H9 (cell line): ENCODE results near the gene TMEM108. TPM values are rescaled to one million over a fixed set of nuclear protein-coding genes. Genes with fewer than 3 reads are reported as not detected.

ENCODE experiments used
- DNase-seq: peaks from one replicate; pipeline ENCODE4 v3.0.0-alpha.2; 2017
- H2AFZ ChIP-seq: one replicate; pipeline ENCODE4 v1.6.1; 2013; ENCODE audit warnings: mild to moderate bottlenecking, low read length, control low read depth, moderate library complexity
- H2AK5ac ChIP-seq: 2 replicates; pipeline ENCODE4 v1.6.1; 2013; ENCODE audit warnings: low read length, control low read depth, mixed read lengths; ENCODE audit not compliant: insufficient read length
- H2BK120ac ChIP-seq: one replicate; pipeline ENCODE4 v1.6.1; 2013; ENCODE audit warnings: low read depth, mild to moderate bottlenecking, low read length, control low read depth, inconsistent platforms; ENCODE audit not compliant: poor library complexity, severe bottlenecking
- H2BK12ac ChIP-seq: 2 replicates; pipeline ENCODE4 v1.6.1; 2013; ENCODE audit warnings: low read length, control low read depth, mixed read lengths, low read depth; ENCODE audit not compliant: insufficient read length
- H2BK15ac ChIP-seq: 2 replicates; pipeline ENCODE4 v1.6.1; 2013; ENCODE audit warnings: low read depth, low read length, control low read depth
- H2BK20ac ChIP-seq: one replicate; pipeline ENCODE4 v1.6.1; 2013; ENCODE audit warnings: low read depth, mild to moderate bottlenecking, low read length, control low read depth, inconsistent platforms; ENCODE audit not compliant: poor library complexity, severe bottlenecking
- H2BK5ac ChIP-seq: 2 replicates; pipeline ENCODE4 v1.6.1; 2013; ENCODE audit warnings: low read length, control low read depth, mixed read lengths; ENCODE audit not compliant: insufficient read length
- H3K14ac ChIP-seq: 2 replicates; pipeline ENCODE4 v1.6.1; 2013; ENCODE audit warnings: low read length, control low read depth; ENCODE audit not compliant: insufficient read depth
- H3K18ac ChIP-seq: 2 replicates; pipeline ENCODE4 v1.6.1; 2013; ENCODE audit warnings: low read depth, mild to moderate bottlenecking, mixed read lengths, low read length, control low read depth; ENCODE audit not compliant: insufficient read length
- H3K23ac ChIP-seq: 2 replicates; pipeline ENCODE4 v1.6.1; 2013; ENCODE audit warnings: low read length, control low read depth, mixed read lengths, low read depth; ENCODE audit not compliant: insufficient read length
- H3K23me2 ChIP-seq: 2 replicates; pipeline ENCODE4 v1.6.1; 2013; ENCODE audit warnings: low read depth, mild to moderate bottlenecking, mixed read lengths, low read length, control low read depth; ENCODE audit not compliant: insufficient read length, poor library complexity, severe bottlenecking
- H3K27ac ChIP-seq: 2 replicates; pipeline ENCODE4 v1.5.1; 2013; ENCODE audit warnings: low read length, control low read depth, mixed read lengths, low read depth; ENCODE audit not compliant: insufficient read length
- H3K27me3 ChIP-seq: 2 replicates; pipeline ENCODE4 v1.6.1; 2013; ENCODE audit warnings: low read length, control low read depth, inconsistent platforms; ENCODE audit not compliant: insufficient read depth
- H3K4ac ChIP-seq: 2 replicates; pipeline ENCODE4 v1.6.1; 2013; ENCODE audit warnings: low read depth, mild to moderate bottlenecking, control low read depth, inconsistent platforms, low read length, moderate library complexity
- H3K4me1 ChIP-seq: 2 replicates; pipeline ENCODE4 v1.6.1; 2013; ENCODE audit warnings: low read length, control low read depth, inconsistent platforms; ENCODE audit not compliant: insufficient read depth
- H3K4me2 ChIP-seq: 2 replicates; pipeline ENCODE4 v1.6.1; 2013; ENCODE audit warnings: low read length, control low read depth, mixed read lengths; ENCODE audit not compliant: insufficient read length, insufficient read depth
- H3K56ac ChIP-seq: 2 replicates; pipeline ENCODE4 v1.6.1; 2013; ENCODE audit warnings: low read depth, mild to moderate bottlenecking, mixed read lengths, low read length, control low read depth; ENCODE audit not compliant: insufficient read length
- H3K79me1 ChIP-seq: 2 replicates; pipeline ENCODE4 v1.6.1; 2013; ENCODE audit warnings: low read depth, mild to moderate bottlenecking, moderate library complexity, low read length, control low read depth, inconsistent platforms; ENCODE audit not compliant: insufficient read depth, poor library complexity, severe bottlenecking
- H3K79me2 ChIP-seq: 2 replicates; pipeline ENCODE4 v1.6.1; 2013; ENCODE audit warnings: low read length, control low read depth, inconsistent platforms; ENCODE audit not compliant: insufficient read depth
- H3K9ac ChIP-seq: 2 replicates; pipeline ENCODE4 v1.6.1; 2013; ENCODE audit warnings: low read length, control low read depth, mixed read lengths; ENCODE audit not compliant: insufficient read length; ENCODE audit errors: extremely low read depth
- H3K9me3 ChIP-seq: one replicate; pipeline ENCODE4 v1.6.1; 2013; ENCODE audit warnings: low read depth, low read length, inconsistent platforms; ENCODE audit not compliant: control insufficient read depth
- H3T11ph ChIP-seq: one replicate; pipeline ENCODE4 v1.6.1; 2013; ENCODE audit warnings: mild to moderate bottlenecking, low read length, control low read depth, inconsistent platforms
- H4K20me1 ChIP-seq: one replicate; pipeline ENCODE4 v1.6.1; 2013; ENCODE audit not compliant: control insufficient read depth, insufficient read length, insufficient read depth
- H4K5ac ChIP-seq: 2 replicates; pipeline ENCODE4 v1.6.1; 2013; ENCODE audit warnings: low read depth, mild to moderate bottlenecking, mixed read lengths, low read length, control low read depth; ENCODE audit not compliant: insufficient read length
- H4K8ac ChIP-seq: replicated peaks from 2 replicates; pipeline ENCODE4 v1.6.1; 2013; ENCODE audit warnings: low read length, control low read depth, mixed read lengths, low read depth; ENCODE audit not compliant: insufficient read length
- H4K91ac ChIP-seq: 2 replicates; pipeline ENCODE4 v1.6.1; 2013; ENCODE audit warnings: low read depth, mild to moderate bottlenecking, moderate library complexity, mixed read lengths, low read length, control low read depth; ENCODE audit not compliant: insufficient read length
- H3K27ac Mint-ChIP-seq, 3 experiments: 2 replicates in 2 of 3; 3 replicates in 1 of 3; pipeline ENCODE4 v1.8.0; 2020 to 2021; ENCODE audit warnings: mixed read lengths in 3 of 3, mild to moderate bottlenecking in 1 of 3, moderate library complexity in 1 of 3
- H3K27me3 Mint-ChIP-seq: 2 replicates; pipeline ENCODE4 v1.8.0; 2021; ENCODE audit warnings: low read depth, mild to moderate bottlenecking, moderate library complexity, mixed read lengths
- H3K36me3 Mint-ChIP-seq, 3 experiments: 2 replicates in 2 of 3; 3 replicates in 1 of 3; pipeline ENCODE4 v1.8.0; 2020 to 2021; ENCODE audit warnings: low read depth in 3 of 3, mixed read lengths in 3 of 3; ENCODE audit not compliant: insufficient read depth in 1 of 3
- H3K4me1 Mint-ChIP-seq, 2 experiments: 2 replicates each; pipeline ENCODE4 v1.8.0; 2020; ENCODE audit warnings: mixed read lengths in 2 of 2
- H3K4me3 Mint-ChIP-seq, 2 experiments: 2 replicates in 1 of 2; 3 replicates in 1 of 2; pipeline ENCODE4 v1.8.0; 2020 to 2021; ENCODE audit warnings: mild to moderate bottlenecking in 2 of 2, mixed read lengths in 2 of 2, moderate library complexity in 1 of 2
- H3K9me3 Mint-ChIP-seq, 2 experiments: 2 replicates in 1 of 2; 3 replicates in 1 of 2; pipeline ENCODE4 v1.8.0; 2020; ENCODE audit warnings: mild to moderate bottlenecking in 2 of 2, mixed read lengths in 2 of 2, moderate library complexity in 1 of 2
- CTCF ChIP-seq: fragments of 200-600 bp; sonication (generic); conservative IDR thresholded peaks from 3 replicates; pipeline ENCODE4 v1.8.0; 2021; ENCODE audit warnings: antibody characterized with exemption, mild to moderate bottlenecking
- WGBS: extraction: QIAGEN DNeasy Blood & Tissue Kit; methylation state at CpG from one replicate; pipeline ENCODE4 v1.1.7; 2013; ENCODE audit warnings: missing lambda C conversion rate, low lambda C conversion rate, mixed read lengths; ENCODE audit not compliant: insufficient read length; ENCODE audit errors: extremely low coverage; 5-methylcytosine and 5-hydroxymethylcytosine counted together
- total RNA-seq: library from RNA; stranded (reverse); gene quantifications from 2 replicates; pipeline ENCODE4 v1.2.1, GENCODE V29; 2021

The TMEM108 gene
- total RNA-seq, 1 experiment from 2014 or later = 5.0 TPM

- DNase-seq = no peak
- Mint-ChIP-seq H3K9me3 (peaks cover 5 to 13% of the 10 kb centered on the region in 2 experiments; a peak in 3 of 5 replicates), H3K27me3 (no peaks in the 10 kb centered on the region), H3K4me1 (peaks cover 12 to 13% of the 10 kb centered on the region in 2 experiments), H3K36me3 (peaks cover 0 to 6% (median 2%) of the 10 kb centered on the region in 3 experiments; a peak in 2 of 7 replicates), H3K4me3 (no peak overlapping the region), H3K27ac (no peak overlapping the region)
- Histone ChIP-seq H3K9me3 (no peaks in the 10 kb centered on the region), H3K23ac (no peak overlapping the region), H3K4me1 (peaks cover 2% of the 10 kb centered on the region; the same call in 1 of the 2 replicates), H4K5ac (no peak overlapping the region), H4K91ac (no peak overlapping the region), H3K4me2 (no peak overlapping the region), H3K27me3 (no peaks in the 10 kb centered on the region; the same call in 1 of the 2 replicates), H3K79me2 (no peaks in the 10 kb centered on the region), H2BK12ac (no peak overlapping the region), H3T11ph (no peak overlapping the region), H3K27ac (no peak overlapping the region), H3K14ac (no peak overlapping the region), H3K18ac (no peak overlapping the region), H2AK5ac (no peak overlapping the region), H3K56ac (no peak overlapping the region), H2BK15ac (no peak overlapping the region), H2BK5ac (no peak overlapping the region), H3K23me2 (no peaks in the 10 kb centered on the region), H4K20me1 (no peaks in the 10 kb centered on the region), H3K4ac (no peak overlapping the region), H2BK120ac (no peak overlapping the region), H3K79me1 (no peaks in the 10 kb centered on the region), H2AFZ (no peak overlapping the region), H4K8ac (no peak overlapping the region), H2BK20ac (no peak overlapping the region), H3K9ac (no peak overlapping the region)
- WGBS = no CpG with 5 or more reads among the region's 2 CpGs
- no peak for TF ChIP-seq CTCF
These were observed 322.3 kb downstream of the TMEM108 start for GRCh38 chr3:133360476-133360875.
